Chondrocyte (in vitro differentiated cells): Measurements from ENCODE around the gene PDZRN3. TPM values are rescaled to one million over a fixed set of nuclear protein-coding genes. Genes with fewer than 3 reads are reported as not detected.

Experiments
- DNase-seq: peaks from one replicate; pipeline ENCODE4 v3.0.0; 2021; ENCODE audit warnings: mixed read lengths, low spot score
- H3K27ac Mint-ChIP-seq: one replicate; pipeline ENCODE4 v1.8.0; 2021; ENCODE audit warnings: mild to moderate bottlenecking, moderate library complexity, mixed read lengths; ENCODE audit not compliant: unreplicated experiment
- H3K27me3 Mint-ChIP-seq: 2 replicates; pipeline ENCODE4 v1.8.0; 2021; ENCODE audit warnings: low read depth, mixed read lengths
- H3K36me3 Mint-ChIP-seq: 2 replicates; pipeline ENCODE4 v1.8.0; 2021; ENCODE audit warnings: low read depth, mixed read lengths
- H3K4me1 Mint-ChIP-seq: 2 replicates; pipeline ENCODE4 v1.8.0; 2021; ENCODE audit warnings: low read depth, mild to moderate bottlenecking, mixed read lengths
- H3K4me3 Mint-ChIP-seq: one replicate; pipeline ENCODE4 v1.8.0; 2021; ENCODE audit warnings: mild to moderate bottlenecking, moderate library complexity, mixed read lengths; ENCODE audit not compliant: unreplicated experiment
- H3K9me3 Mint-ChIP-seq: 2 replicates; pipeline ENCODE4 v1.8.0; 2021; ENCODE audit warnings: low read depth, mixed read lengths
- total RNA-seq: library from RNA; stranded (reverse); gene quantifications from 3 replicates; pipeline ENCODE4 v1.2.1, GENCODE V29; 2021
- TF ChIP-seq, protein P1 (sequence below): fragments of 200-600 bp; sonication (generic); IDR thresholded peaks from 2 replicates; pipeline ENCODE4 v1.5.0; 2021; ENCODE audit warnings: antibody characterized with exemption, mild to moderate bottlenecking, moderate library complexity

The PDZRN3 gene
- total RNA-seq, 1 donor from 2014 or later = 19.4 TPM

GRCh38 chr3:73609655-73610054, 15.1 kb downstream of the PDZRN3 start:
- Mint-ChIP-seq H3K27ac (no peak overlapping the region), H3K4me1 (peaks cover 54% of the 10 kb centered on the region), H3K9me3 (no peaks in the 10 kb centered on the region), H3K4me3 (no peak overlapping the region), H3K36me3 (peaks cover 5% of the 10 kb centered on the region), H3K27me3 (no peaks in the 10 kb centered on the region)
- no peak for DNase-seq
- TF ChIP-seq, protein P1, sequence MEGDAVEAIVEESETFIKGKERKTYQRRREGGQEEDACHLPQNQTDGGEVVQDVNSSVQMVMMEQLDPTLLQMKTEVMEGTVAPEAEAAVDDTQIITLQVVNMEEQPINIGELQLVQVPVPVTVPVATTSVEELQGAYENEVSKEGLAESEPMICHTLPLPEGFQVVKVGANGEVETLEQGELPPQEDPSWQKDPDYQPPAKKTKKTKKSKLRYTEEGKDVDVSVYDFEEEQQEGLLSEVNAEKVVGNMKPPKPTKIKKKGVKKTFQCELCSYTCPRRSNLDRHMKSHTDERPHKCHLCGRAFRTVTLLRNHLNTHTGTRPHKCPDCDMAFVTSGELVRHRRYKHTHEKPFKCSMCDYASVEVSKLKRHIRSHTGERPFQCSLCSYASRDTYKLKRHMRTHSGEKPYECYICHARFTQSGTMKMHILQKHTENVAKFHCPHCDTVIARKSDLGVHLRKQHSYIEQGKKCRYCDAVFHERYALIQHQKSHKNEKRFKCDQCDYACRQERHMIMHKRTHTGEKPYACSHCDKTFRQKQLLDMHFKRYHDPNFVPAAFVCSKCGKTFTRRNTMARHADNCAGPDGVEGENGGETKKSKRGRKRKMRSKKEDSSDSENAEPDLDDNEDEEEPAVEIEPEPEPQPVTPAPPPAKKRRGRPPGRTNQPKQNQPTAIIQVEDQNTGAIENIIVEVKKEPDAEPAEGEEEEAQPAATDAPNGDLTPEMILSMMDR = no peak

DNA sequence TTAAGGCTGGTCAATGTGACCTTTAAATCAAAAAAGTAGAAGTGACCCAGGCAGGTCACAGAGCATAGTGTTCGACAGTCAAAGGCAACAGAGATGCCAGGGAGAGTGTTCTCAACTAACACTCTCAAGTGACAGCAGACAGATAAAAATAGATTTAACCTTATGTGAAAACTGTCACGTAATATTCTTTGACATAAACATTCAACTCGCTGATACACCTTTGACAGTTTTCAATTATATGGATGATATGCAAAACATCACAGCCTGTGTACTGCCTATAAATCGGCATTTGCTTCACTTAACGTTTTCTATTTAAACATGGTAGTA, 15.5 kb downstream of the PDZRN3 start:
- DNase-seq = no peak
- peaks cover 50% of the 10 kb centered on the region for H3K4me1 Mint-ChIP-seq
- H3K27ac Mint-ChIP-seq = peak overlapping the region; percentile 46
- TF ChIP-seq, protein P1 = no peak
- peak overlapping the region; percentile 50 for H3K4me3 Mint-ChIP-seq
- H3K36me3 Mint-ChIP-seq = peaks cover 5% of the 10 kb centered on the region
- no peaks in the 10 kb centered on the region for H3K27me3 Mint-ChIP-seq
- H3K9me3 Mint-ChIP-seq = no peaks in the 10 kb centered on the region

DNA sequence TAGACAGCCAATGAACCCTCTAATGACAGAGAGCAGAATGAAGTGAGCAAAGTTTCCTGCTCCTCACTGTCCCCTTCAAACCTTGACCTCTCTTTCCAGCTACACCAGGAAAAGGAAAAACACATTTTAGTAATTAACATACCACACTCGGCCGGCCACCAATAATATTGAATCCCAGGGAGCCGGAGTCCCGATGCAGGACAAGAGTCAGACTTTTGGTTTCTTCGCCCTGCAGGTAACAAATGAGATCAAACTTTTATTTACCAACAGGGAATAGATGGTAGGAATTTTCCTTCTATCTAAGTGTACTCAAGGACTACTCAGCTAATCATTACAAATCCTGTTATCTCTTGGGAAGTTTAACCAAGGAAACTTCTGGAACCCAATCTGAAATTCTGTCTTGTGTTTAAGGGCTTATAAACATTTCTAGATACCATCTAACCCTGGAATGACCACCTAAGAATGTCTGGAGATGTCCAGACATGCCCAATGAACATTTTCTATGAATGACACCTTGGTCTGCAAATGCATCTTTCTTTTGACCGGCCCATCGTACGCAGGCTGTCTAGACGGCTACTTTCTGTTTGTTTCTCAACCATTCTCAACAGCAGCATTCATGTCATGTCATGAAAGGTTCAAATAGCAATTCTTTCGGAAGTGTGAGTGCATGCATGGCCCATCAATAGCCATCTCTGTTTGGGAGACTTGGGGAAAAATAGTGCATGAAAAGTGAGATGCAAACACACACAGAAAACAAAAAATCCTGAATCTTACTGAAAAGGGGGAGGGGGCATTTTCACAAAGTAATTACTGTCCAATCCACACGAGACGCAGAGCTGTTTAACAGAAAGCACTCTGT, 16.1 kb downstream of the PDZRN3 start:
- peak overlapping the region; percentile 46 for H3K27ac Mint-ChIP-seq
- no peak for DNase-seq
- TF ChIP-seq, protein P1 = no peak
- no peaks in the 10 kb centered on the region for H3K27me3 Mint-ChIP-seq
- H3K36me3 Mint-ChIP-seq = peaks cover 5% of the 10 kb centered on the region
- H3K9me3 Mint-ChIP-seq = no peaks in the 10 kb centered on the region
- peak overlapping the region; percentile 50 for H3K4me3 Mint-ChIP-seq
- peaks cover 46% of the 10 kb centered on the region for H3K4me1 Mint-ChIP-seq

DNA sequence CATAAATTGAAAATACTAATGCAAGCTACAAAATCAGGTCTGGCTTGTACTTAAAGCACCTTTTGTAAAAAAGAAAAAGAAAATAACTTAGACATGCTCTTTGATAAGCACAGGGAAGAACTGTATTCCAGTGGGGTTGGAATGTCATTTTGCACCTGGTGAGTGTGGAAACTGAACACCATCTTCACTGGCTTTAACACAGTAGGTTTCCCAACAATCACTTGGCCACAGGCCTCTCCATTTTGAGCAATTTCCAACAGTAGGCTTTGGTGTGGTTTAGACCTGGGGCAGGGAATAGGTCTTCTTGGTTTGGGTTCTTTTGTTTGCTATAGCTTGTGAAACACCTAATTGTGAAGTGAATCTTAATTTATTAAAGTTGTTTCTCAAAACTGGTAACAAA, 18.9 kb downstream of the PDZRN3 start:
- Mint-ChIP-seq H3K9me3 (no peaks in the 10 kb centered on the region), H3K27ac (no peak overlapping the region), H3K36me3 (peaks cover 5% of the 10 kb centered on the region), H3K27me3 (no peaks in the 10 kb centered on the region), H3K4me3 (no peak overlapping the region), H3K4me1 (peaks cover 29% of the 10 kb centered on the region)
- DNase-seq = no peak
- TF ChIP-seq, protein P1 = no peak

DNA sequence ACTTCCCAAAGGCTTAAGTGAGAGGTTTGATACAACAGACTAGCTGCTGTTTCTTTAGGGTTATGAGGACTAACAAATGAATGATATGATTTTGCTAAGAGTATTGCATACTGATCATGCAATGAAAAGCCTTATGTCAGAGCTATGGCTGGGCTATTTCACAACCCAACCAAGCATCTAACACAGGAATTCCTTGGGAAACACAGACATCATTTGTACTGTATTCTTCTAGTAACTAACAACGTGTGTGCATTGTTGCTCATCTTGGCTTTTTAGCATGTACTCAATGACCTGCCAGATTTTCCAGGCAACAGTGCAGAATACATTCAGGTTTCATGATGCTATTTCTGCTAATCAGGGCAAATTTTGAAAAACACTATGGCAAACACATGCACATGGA, 19.3 kb downstream of the PDZRN3 start:
- Mint-ChIP-seq H3K4me3 (no peak overlapping the region), H3K27ac (peak overlapping the region; percentile 52), H3K9me3 (no peaks in the 10 kb centered on the region), H3K4me1 (peaks cover 26% of the 10 kb centered on the region), H3K27me3 (no peaks in the 10 kb centered on the region), H3K36me3 (peaks cover 5% of the 10 kb centered on the region)
- TF ChIP-seq, protein P1 = no peak
- no peak for DNase-seq
